Cardiac muscle cell (in vitro differentiated cells and primary cell): ENCODE results near the gene KCNQ2. TPM values are rescaled to one million over a fixed set of nuclear protein-coding genes. Genes with fewer than 3 reads are reported as not detected.

ENCODE experiments used
- DNase-seq, 2 donors: peaks; one replicate each; pipeline versions ENCODE4 v3.0.0 to v3.0.0-alpha.2; 2010 to 2017; ENCODE audit warnings: low read depth in 1 of 2, low spot score in 1 of 2
- H3K27ac ChIP-seq: fragments of 200-600 bp; sonication (generic); 2 replicates; pipeline ENCODE4 v1.5.1; 2016
- H3K27me3 ChIP-seq: fragments of 200-600 bp; sonication (generic); 2 replicates; pipeline ENCODE4 v1.6.0; 2016; ENCODE audit warnings: control low read depth
- H3K36me3 ChIP-seq: fragments of 200-600 bp; sonication (generic); 2 replicates; pipeline ENCODE4 v1.5.1; 2016; ENCODE audit warnings: control low read depth
- H3K4me1 ChIP-seq: fragments of 200-600 bp; sonication (generic); 2 replicates; pipeline ENCODE4 v1.8.1; 2017; ENCODE audit warnings: low read depth, mild to moderate bottlenecking, mixed run types
- H3K4me3 ChIP-seq: fragments of 200-600 bp; sonication (generic); 2 replicates; pipeline ENCODE4 v1.5.1; 2016; ENCODE audit warnings: mild to moderate bottlenecking
- H3K9me3 ChIP-seq: fragments of 200-600 bp; sonication (generic); 2 replicates; pipeline ENCODE4 v1.5.1; 2017; ENCODE audit warnings: low read depth, mild to moderate bottlenecking, control low read depth
- polyA plus RNA-seq: library from polyadenylated mRNA; unstranded; fragments of >200 nt; fragmentation: Nextera tagmentation; extraction: Ambion mirVana; gene quantifications from 2 replicates; pipeline ENCODE4 v1.2.1, GENCODE V29; 2016
- total RNA-seq: library from RNA; depleted of rRNA; stranded (reverse); fragments of >200 nt; gene quantifications from 2 replicates; pipeline ENCODE4 v1.2.3, GENCODE V29; 2016
- TF ChIP-seq, protein P1 (sequence below): IDR thresholded peaks from 2 replicates; pipeline ENCODE4 v1.5.1; 2012; ENCODE audit warnings: low read depth, mild to moderate bottlenecking, low read length

Gene KCNQ2
- total and polyA plus RNA-seq, 2 experiments from 2014 or later: 13.7 to 18.6 TPM

DNA sequence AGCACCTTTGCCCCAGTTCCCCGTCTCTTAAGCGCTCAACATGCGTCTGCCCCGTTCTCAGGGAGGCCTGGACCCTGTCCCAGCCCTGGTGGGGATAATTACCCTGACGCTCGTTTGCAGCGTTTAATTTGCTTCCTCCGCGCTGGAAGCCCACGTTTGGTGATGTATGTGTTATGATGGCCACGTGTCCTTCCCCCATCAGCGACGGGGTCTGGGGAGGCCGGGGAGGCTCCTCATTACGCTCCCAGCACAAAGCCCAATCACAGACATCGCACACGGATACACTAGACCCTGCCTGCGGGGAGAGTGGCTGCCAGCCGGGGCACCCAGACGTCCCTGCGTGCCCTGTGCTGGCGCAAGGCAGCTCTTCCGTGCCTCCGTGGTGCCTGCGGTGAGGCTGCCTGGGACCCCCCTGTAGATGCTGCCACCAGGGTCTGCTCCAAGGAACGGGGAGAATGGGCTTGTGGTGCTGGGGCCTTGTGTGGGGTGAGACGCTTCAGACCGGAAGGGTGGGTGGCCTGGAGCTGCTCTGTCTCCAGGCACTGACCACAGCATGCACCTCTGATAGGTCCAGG is 101.1 kb downstream of the KCNQ2 start:
- Histone ChIP-seq H3K36me3 (no peaks in the 10 kb centered on the region), H3K4me1 (peaks cover 19% of the 10 kb centered on the region), H3K27ac (no peak overlapping the region)

GRCh38 chr20:63370618-63371187 is 101.8 kb downstream of the KCNQ2 start:
- no peaks in the 10 kb centered on the region for H3K9me3 ChIP-seq
- TF ChIP-seq, protein P1, sequence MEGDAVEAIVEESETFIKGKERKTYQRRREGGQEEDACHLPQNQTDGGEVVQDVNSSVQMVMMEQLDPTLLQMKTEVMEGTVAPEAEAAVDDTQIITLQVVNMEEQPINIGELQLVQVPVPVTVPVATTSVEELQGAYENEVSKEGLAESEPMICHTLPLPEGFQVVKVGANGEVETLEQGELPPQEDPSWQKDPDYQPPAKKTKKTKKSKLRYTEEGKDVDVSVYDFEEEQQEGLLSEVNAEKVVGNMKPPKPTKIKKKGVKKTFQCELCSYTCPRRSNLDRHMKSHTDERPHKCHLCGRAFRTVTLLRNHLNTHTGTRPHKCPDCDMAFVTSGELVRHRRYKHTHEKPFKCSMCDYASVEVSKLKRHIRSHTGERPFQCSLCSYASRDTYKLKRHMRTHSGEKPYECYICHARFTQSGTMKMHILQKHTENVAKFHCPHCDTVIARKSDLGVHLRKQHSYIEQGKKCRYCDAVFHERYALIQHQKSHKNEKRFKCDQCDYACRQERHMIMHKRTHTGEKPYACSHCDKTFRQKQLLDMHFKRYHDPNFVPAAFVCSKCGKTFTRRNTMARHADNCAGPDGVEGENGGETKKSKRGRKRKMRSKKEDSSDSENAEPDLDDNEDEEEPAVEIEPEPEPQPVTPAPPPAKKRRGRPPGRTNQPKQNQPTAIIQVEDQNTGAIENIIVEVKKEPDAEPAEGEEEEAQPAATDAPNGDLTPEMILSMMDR: no peak
- no peak overlapping the region for H3K4me3 ChIP-seq
- no peak for DNase-seq
- H3K27me3 ChIP-seq: peaks cover 12% of the 10 kb centered on the region
- H3K36me3 ChIP-seq: no peaks in the 10 kb centered on the region
- peaks cover 19% of the 10 kb centered on the region for H3K4me1 ChIP-seq
- H3K27ac ChIP-seq: no peak overlapping the region

More for the DNA sequence above, 101.1 kb downstream of the KCNQ2 start:
- peaks cover 12% of the 10 kb centered on the region for H3K27me3 ChIP-seq
- H3K9me3 ChIP-seq: no peaks in the 10 kb centered on the region
- no peak overlapping the region for H3K4me3 ChIP-seq
- no peak for DNase-seq
- TF ChIP-seq, protein P1: no peak

GRCh38 chr20:63369724-63370617 is 102.5 kb downstream of the KCNQ2 start:
- Histone ChIP-seq H3K9me3 (no peaks in the 10 kb centered on the region), H3K27ac (no peak overlapping the region), H3K4me3 (no peak overlapping the region), H3K27me3 (peaks cover 15% of the 10 kb centered on the region), H3K4me1 (peaks cover 19% of the 10 kb centered on the region), H3K36me3 (no peaks in the 10 kb centered on the region)
- no peak for DNase-seq
- TF ChIP-seq, protein P1: no peak

DNA sequence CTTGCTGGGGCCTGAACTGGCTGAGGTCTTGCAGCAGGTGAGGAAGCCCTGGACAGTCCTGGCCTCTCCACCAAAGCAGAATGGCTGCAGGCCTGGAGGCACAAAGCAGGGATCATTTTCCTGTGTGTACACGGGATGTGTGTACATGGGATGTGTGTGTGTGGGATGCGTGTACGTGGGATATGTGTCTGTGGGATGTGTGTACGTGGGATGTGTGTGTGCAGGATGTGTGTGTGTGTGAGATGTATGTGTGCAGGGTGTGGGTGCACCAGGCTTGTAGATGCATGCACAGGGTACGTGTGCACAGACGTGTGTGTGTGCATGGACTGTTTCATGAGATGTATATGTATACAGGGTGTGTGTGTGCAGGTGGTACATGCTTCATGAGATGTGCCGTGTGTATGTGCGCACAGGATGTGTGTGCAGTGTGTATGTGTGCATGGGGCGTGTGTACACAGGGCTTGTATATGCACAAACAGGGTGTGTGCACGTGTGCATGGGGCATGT is 103.4 kb downstream of the KCNQ2 start:
- no peak overlapping the region for H3K4me3 ChIP-seq
- TF ChIP-seq, protein P1: no peak
- H3K4me1 ChIP-seq: peaks cover 19% of the 10 kb centered on the region
- peaks cover 20% of the 10 kb centered on the region for H3K27me3 ChIP-seq
- no peaks in the 10 kb centered on the region for H3K36me3 ChIP-seq
- no peaks in the 10 kb centered on the region for H3K9me3 ChIP-seq
- DNase-seq: no peak
- no peak overlapping the region for H3K27ac ChIP-seq

DNA sequence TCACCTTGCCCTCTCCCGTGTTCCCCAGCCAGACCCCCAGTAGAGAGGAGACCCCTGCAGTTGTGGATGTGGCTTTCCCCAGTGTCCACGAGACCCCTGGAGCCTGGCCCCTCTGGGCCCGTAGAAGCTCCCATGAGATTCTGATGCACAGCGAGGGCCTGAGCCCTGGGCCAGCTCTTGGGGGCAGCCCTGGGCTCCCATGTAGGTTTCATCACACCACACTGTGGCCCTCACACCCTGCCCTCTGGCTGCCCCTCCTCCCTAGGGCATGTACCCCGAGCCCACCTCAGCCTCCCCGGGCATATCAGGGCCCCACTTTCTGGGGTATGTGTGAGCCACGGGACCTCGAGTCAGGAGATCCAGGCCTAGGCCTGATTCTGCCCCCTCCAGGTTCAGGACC is 104.3 kb downstream of the KCNQ2 start:
- no peak for DNase-seq
- Histone ChIP-seq H3K4me3 (no peak overlapping the region), H3K27me3 (peaks cover 21% of the 10 kb centered on the region), H3K36me3 (no peaks in the 10 kb centered on the region), H3K9me3 (no peaks in the 10 kb centered on the region), H3K27ac (no peak overlapping the region), H3K4me1 (peaks cover 18% of the 10 kb centered on the region)
- TF ChIP-seq, protein P1: no peak
